ENCODE results near the gene FOXP1. TPM values are rescaled to one million over a fixed set of nuclear protein-coding genes. Genes with fewer than 3 reads are reported as not detected.

FOXP1 gene
- total and polyA plus RNA-seq, 2 of the 8 experiments (the other 6 are each of a cell fraction or from before 2014, with no cell fraction given) = 13.9 to 25.4 TPM

DNA sequence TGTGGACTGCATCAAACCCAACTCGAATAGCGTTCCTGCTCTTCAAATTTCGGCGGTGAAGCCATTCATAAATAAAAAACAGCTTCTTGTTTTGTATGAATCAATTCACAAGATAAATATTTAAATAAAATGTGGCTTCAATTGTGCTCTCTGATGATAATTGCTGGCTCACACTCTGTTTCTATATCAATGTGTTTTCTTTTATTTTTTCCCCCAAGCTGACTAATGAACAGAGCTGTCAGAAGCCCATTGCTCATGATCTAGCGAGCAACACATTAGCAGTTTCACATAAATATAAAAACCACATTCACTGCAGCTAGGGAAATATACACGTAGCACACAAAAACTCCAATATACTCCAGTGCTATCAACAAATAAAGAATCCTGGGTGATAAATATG is 45.0 kb upstream of the FOXP1 start:
- H3K9ac ChIP-seq (replicated peaks in 1 of 4; ENCODE audit: extremely low read depth in 1 of 4, low read depth in 3 of 4, low read length in 3 of 4) = no peak overlapping the region
- no peak overlapping the region for H2AFZ ChIP-seq (ENCODE audit: low read length)
- no peak overlapping the region for H3K14ac ChIP-seq (ENCODE audit: insufficient read length)
- no peaks in the 10 kb centered on the region for H3K79me1 ChIP-seq (ENCODE audit: low read depth, low read length)
- no peak overlapping the region for H2BK20ac ChIP-seq (ENCODE audit: low read length)
- H2BK120ac ChIP-seq (replicated peaks; ENCODE audit: low read depth, low read length) = no peak overlapping the region
- H3K79me2 ChIP-seq (ENCODE audit: control insufficient read depth in 1 of 2, insufficient read depth in 2 of 2, low read length in 2 of 2) = no peaks in the 10 kb centered on the region
- no peaks in the 10 kb centered on the region for H3K27me3 ChIP-seq (replicated peaks in 1 of 4; ENCODE audit: control insufficient read depth in 3 of 4, extremely low read depth in 1 of 4, insufficient read depth in 3 of 4, low read length in 3 of 4)
- no peak overlapping the region for H4K91ac ChIP-seq (replicated peaks; ENCODE audit: insufficient read length, low read length)
- no peak overlapping the region for H3K4me2 ChIP-seq (ENCODE audit: insufficient read depth in 1 of 2, low read depth in 2 of 2, low read length in 2 of 2)
- H3K9me3 ChIP-seq (ENCODE audit: insufficient read depth in 2 of 2, low read depth in 1 of 2, low read length in 1 of 2) = no peaks in the 10 kb centered on the region
- no peak overlapping the region for H2AK5ac ChIP-seq (ENCODE audit: low read depth, low read length)
- no peak overlapping the region for H3K56ac ChIP-seq (replicated peaks; ENCODE audit: insufficient read length, low read depth, low read length)
- CTCF ChIA-PET (ENCODE audit: partially characterized antibody) = interaction anchor here (0.5 to 0.7 kb wide), 2 partner anchors 11 to 218 kb away, joined by 3 read pairs; no protein-coding TSS in a partner anchor
- no peak overlapping the region for H3K4ac ChIP-seq (replicated peaks; ENCODE audit: insufficient read length, low read depth, low read length)
- WGBS, 2 experiments (ENCODE audit: extremely low coverage in 1 of 2, insufficient coverage in 1 of 2, insufficient read length in 1 of 2, insufficient replicate concordance in 2 of 2, low coverage in 1 of 2, low lambda C conversion rate in 2 of 2, missing lambda C conversion rate in 1 of 2) = 88% methylated on average over 6 of the region's 6 CpGs; no CpG with 5 or more reads in 1 of the 2 experiments
- H4K20me1 ChIP-seq (replicated peaks in 1 of 2; ENCODE audit: control insufficient read depth in 1 of 2, insufficient read depth in 2 of 2, low read length in 2 of 2) = no peaks in the 10 kb centered on the region
- H3K4me3 ChIP-seq (ENCODE audit: extremely low read depth in 1 of 4, insufficient read depth in 2 of 4, low read depth in 3 of 4, low read length in 4 of 4) = no peak overlapping the region
- no peak overlapping the region for H3K23ac ChIP-seq (ENCODE audit: insufficient read length)
- no peak overlapping the region for H4K8ac ChIP-seq (ENCODE audit: extremely low read depth, insufficient read depth, low read length)
- no peaks in the 10 kb centered on the region for H3K4me1 ChIP-seq (replicated peaks in 1 of 4; ENCODE audit: control insufficient read depth in 3 of 4, insufficient read depth in 4 of 4, low read length in 3 of 4)
- no peak overlapping the region for H3K27ac ChIP-seq (ENCODE audit: low read depth, low read length)
- POLR2A ChIA-PET (ENCODE audit: partially characterized antibody) = no interaction called here
- H4K5ac ChIP-seq (ENCODE audit: insufficient read length, low read depth, low read length) = no peak overlapping the region
- no peaks in the 10 kb centered on the region for H3K36me3 ChIP-seq (ENCODE audit: control insufficient read depth in 2 of 4, insufficient read depth in 4 of 4, low read length in 3 of 4)
- no peaks in the 10 kb centered on the region for H3K23me2 ChIP-seq (ENCODE audit: low read depth, low read length)
- no peak for TF ChIP-seq SIN3A (conservative IDR thresholded peaks at IDR 0.05 in 1 of 2, IDR thresholded peaks at IDR 0.05 in 1 of 2; ENCODE audit: low read depth in 1 of 2, low read length in 2 of 2)
- no peak for TF ChIP-seq YY1 (IDR thresholded peaks at IDR 0.05; ENCODE audit: low read depth, low read length)
- TF ChIP-seq CBX5 (IDR thresholded peaks at IDR 0.05; ENCODE audit: low read depth, low read length) = no peak
- TF ChIP-seq EGR1 (IDR thresholded peaks at IDR 0.05; ENCODE audit: borderline replicate concordance, low read depth, low read length) = no peak
- no peak for TF ChIP-seq EZH2 (IDR thresholded peaks at IDR 0.05; ENCODE audit: low read depth, low read length, severe bottlenecking)
- no peak for TF ChIP-seq PHF8 (conservative IDR thresholded peaks at IDR 0.05; ENCODE audit: low read depth, low read length)
- TF ChIP-seq, protein P1, sequence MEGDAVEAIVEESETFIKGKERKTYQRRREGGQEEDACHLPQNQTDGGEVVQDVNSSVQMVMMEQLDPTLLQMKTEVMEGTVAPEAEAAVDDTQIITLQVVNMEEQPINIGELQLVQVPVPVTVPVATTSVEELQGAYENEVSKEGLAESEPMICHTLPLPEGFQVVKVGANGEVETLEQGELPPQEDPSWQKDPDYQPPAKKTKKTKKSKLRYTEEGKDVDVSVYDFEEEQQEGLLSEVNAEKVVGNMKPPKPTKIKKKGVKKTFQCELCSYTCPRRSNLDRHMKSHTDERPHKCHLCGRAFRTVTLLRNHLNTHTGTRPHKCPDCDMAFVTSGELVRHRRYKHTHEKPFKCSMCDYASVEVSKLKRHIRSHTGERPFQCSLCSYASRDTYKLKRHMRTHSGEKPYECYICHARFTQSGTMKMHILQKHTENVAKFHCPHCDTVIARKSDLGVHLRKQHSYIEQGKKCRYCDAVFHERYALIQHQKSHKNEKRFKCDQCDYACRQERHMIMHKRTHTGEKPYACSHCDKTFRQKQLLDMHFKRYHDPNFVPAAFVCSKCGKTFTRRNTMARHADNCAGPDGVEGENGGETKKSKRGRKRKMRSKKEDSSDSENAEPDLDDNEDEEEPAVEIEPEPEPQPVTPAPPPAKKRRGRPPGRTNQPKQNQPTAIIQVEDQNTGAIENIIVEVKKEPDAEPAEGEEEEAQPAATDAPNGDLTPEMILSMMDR (IDR thresholded peaks at IDR 0.05; ENCODE audit: control extremely low read depth in 1 of 3, insufficient read depth in 1 of 3, low read depth in 1 of 3, low read length in 3 of 3) = no peak
- no peak for TF ChIP-seq SIX5 (IDR thresholded peaks at IDR 0.05; ENCODE audit: low read depth, low read length)
- H3K18ac ChIP-seq (ENCODE audit: extremely low read depth, low read length) = no peak overlapping the region
- H2BK5ac ChIP-seq (ENCODE audit: low read depth, low read length) = no peak overlapping the region
- no peak overlapping the region for H2BK12ac ChIP-seq (ENCODE audit: low read depth, low read length)
- FAIRE-seq (no peak), DNase-seq (ENCODE audit: low read depth in 1 of 2, low spot score in 2 of 2) (no peak)
- H2BK15ac ChIP-seq (ENCODE audit: low read length) = no peak overlapping the region

Measured in H1 (cell line).